K562 (cell line): Measurements from ENCODE around the gene OPA1. TPM values are rescaled to one million over a fixed set of nuclear protein-coding genes. Genes with fewer than 3 reads are reported as not detected.

Experiments used
- CXXC5 ChIP-seq: fragments of 250-450 bp; sonication (Bioruptor Pico); IDR thresholded peaks from 2 replicates; pipeline ENCODE4 v1.8.0; 2022; ENCODE audit warnings: inconsistent platforms, mild to moderate bottlenecking, moderate library complexity
- ETS2 ChIP-seq: IDR thresholded peaks from 2 replicates; pipeline ENCODE4 v1.6.1; 2016; ENCODE audit warnings: borderline replicate concordance, missing genetic modification characterization, mild to moderate bottlenecking, moderate library complexity, missing compliant biosample characterization; ENCODE audit not compliant: poor library complexity, severe bottlenecking
- ILF3 ChIP-seq: fragments of 450-650 bp; IDR thresholded peaks from 2 replicates; pipeline ENCODE4 v1.6.1; 2018; ENCODE audit warnings: antibody characterized with exemption, mild to moderate bottlenecking, moderate library complexity, borderline replicate concordance
- MED1 ChIP-seq: sonication (generic); formaldehyde crosslinking; IDR thresholded peaks from 2 replicates; pipeline ENCODE4 v1.8.1; 2023; ENCODE audit warnings: missing genetic modification reagents, borderline replicate concordance
- NCOR1 ChIP-seq: fragments of 450-650 bp; IDR thresholded peaks from 2 replicates; pipeline ENCODE4 v1.6.1; 2016; ENCODE audit warnings: mild to moderate bottlenecking, moderate library complexity
- TBP ChIP-seq: optimal IDR thresholded peaks from 2 replicates; pipeline ENCODE3; 2011; ENCODE audit warnings: low read depth, low read length, improper control_type of control experiment
- TEAD1 ChIP-seq, 2 experiments: fragments of 450-650 bp in 1 of 2; sonication (generic) in 1 of 2; formaldehyde crosslinking; IDR thresholded peaks; 2 replicates each; pipeline versions ENCODE4 v1.4.0 to v1.8.0; 2020 to 2022; ENCODE audit warnings: mild to moderate bottlenecking in 2 of 2, missing genetic modification reagents in 1 of 2
- ZBTB17 ChIP-seq: fragments of 450-650 bp; formaldehyde crosslinking; IDR thresholded peaks from 2 replicates; pipeline ENCODE4 v1.4.0; 2020; ENCODE audit warnings: mild to moderate bottlenecking
- ZNF143 ChIP-seq: sonication (generic); formaldehyde crosslinking; IDR thresholded peaks from 2 replicates; pipeline ENCODE4 v1.9.0; 2022; ENCODE audit warnings: mild to moderate bottlenecking, missing genetic modification reagents
- ZNF316 ChIP-seq: fragments of 450-650 bp; IDR thresholded peaks from 2 replicates; pipeline ENCODE4 v1.6.1; 2016
- polyA plus RNA-seq, 8 experiments: library from polyadenylated mRNA; depleted of rRNA in 4 of 8; stranded (reverse) in 5 of 8; unstranded in 3 of 8; fragments of >200 nt; fragmentation: Nextera tagmentation in 2 of 8; fragmentation: Illumina TruSeq in 1 of 8; extraction: Ambion mirVana in 2 of 8; extraction: Trizol in 1 of 8; gene quantifications; 2 replicates each; pipeline versions ENCODE4 v1.2.1 to v1.2.3, GENCODE V29; 2011 to 2014; ENCODE audit warnings: inconsistent platforms in 1 of 8, missing spikeins in 1 of 8
- total RNA-seq, 7 experiments: library from RNA; depleted of rRNA in 6 of 7; stranded (reverse); fragments of >200 nt in 6 of 7; fragmentation: Illumina TruSeq in 2 of 7; extraction: Trizol in 2 of 7; gene quantifications; 2 replicates each; pipeline versions ENCODE4 v1.2.1 to v1.2.3, GENCODE V29; 2011 to 2021; ENCODE audit warnings: low replicate concordance in 1 of 7
- TF ChIP-seq, protein P1 (sequence below): sonication (generic); formaldehyde crosslinking; IDR thresholded peaks from 2 replicates; pipeline ENCODE4 v1.8.0; 2022; ENCODE audit warnings: mild to moderate bottlenecking, missing genetic modification reagents
- TF ChIP-seq, protein P2 (sequence below): IDR thresholded peaks from 2 replicates; pipeline ENCODE4 v1.6.1; 2011; ENCODE audit warnings: borderline replicate concordance, low read depth, mild to moderate bottlenecking, moderate library complexity, low read length; ENCODE audit not compliant: insufficient read depth, poor library complexity, severe bottlenecking
- TF ChIP-seq, protein P3 (sequence below): sonication (generic); formaldehyde crosslinking; IDR thresholded peaks from 2 replicates; pipeline ENCODE4 v1.8.0; 2023; ENCODE audit warnings: mild to moderate bottlenecking, missing genetic modification reagents
- TF ChIP-seq, protein P4 (sequence below), 3 experiments: IDR thresholded peaks in 2 of 3; conservative IDR thresholded peaks in 1 of 3; 2 replicates each; pipeline ENCODE4 v1.5.1; 2011 to 2012; ENCODE audit warnings: low read length in 3 of 3, mild to moderate bottlenecking in 3 of 3, control low read depth in 2 of 3, improper control_type of control experiment in 1 of 3, inconsistent platforms in 1 of 3, low read depth in 1 of 3, mixed read lengths in 1 of 3, moderate library complexity in 1 of 3; ENCODE audit not compliant: insufficient read depth in 2 of 3

The OPA1 gene
- total and polyA plus RNA-seq, 9 of the 15 experiments (the other 6 are each of a cell fraction or from before 2014, with no cell fraction given), result 19.7 to 127 (median 94.7) TPM

DNA sequence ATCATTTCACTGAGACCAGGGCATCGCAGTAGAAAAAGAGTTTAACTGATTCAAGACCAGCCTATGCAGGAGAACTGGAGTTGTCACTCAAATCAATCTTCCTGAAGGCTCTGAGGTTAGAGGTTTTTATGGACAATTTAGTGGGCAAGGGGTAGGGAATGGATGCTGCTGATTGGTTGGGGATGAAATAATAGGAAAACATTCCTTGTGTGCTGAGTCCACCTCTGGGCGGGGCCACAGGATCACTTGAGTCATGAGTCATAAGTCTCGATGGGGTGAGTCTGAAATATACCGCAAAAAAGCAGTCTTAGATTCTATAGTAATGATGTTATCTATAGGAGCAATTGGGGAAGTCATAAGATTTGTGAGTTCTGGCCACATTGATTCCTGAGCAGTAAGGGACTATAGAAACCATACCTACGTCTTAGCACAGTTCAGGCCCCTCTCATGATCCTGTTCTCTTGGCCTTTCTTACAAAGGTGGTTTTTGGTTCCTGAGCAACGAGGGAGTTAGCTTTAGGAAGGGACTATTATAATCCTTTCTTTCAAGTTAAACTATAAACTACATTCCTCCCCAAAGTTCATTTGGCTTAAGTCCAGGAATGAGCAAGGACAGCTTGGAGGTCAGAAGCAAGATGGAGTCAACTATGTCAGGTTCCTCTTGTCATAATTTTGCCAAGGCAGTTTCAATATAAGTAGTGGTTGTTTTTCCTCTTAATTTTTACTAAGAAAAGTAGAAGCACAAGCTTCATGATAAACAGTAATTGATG lies 2.7 kb upstream of the OPA1 start (continued):
- TF ChIP-seq, protein P1, sequence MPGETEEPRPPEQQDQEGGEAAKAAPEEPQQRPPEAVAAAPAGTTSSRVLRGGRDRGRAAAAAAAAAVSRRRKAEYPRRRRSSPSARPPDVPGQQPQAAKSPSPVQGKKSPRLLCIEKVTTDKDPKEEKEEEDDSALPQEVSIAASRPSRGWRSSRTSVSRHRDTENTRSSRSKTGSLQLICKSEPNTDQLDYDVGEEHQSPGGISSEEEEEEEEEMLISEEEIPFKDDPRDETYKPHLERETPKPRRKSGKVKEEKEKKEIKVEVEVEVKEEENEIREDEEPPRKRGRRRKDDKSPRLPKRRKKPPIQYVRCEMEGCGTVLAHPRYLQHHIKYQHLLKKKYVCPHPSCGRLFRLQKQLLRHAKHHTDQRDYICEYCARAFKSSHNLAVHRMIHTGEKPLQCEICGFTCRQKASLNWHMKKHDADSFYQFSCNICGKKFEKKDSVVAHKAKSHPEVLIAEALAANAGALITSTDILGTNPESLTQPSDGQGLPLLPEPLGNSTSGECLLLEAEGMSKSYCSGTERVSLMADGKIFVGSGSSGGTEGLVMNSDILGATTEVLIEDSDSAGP (CRISPR knock-in tag), result no peak
- TF ChIP-seq ILF3 (no peak), MED1 (CRISPR knock-in tag) (no peak), TBP (no peak), TEAD1 (CRISPR knock-in tag; IDR thresholded peaks at IDR 0.05) (peak in 1 of 2 experiments; percentile 90; a peak in 2 of 4 replicates), CXXC5 (CRISPR knock-in tag) (peak; percentile 75), ZBTB17 (CRISPR knock-in tag) (peak; percentile 76; the same call in 1 of the 2 replicates), ETS2 (peak; percentile 63), ZNF143 (CRISPR knock-in tag) (no peak), NCOR1 (no peak), ZNF316 (no peak)
- TF ChIP-seq, protein P2, sequence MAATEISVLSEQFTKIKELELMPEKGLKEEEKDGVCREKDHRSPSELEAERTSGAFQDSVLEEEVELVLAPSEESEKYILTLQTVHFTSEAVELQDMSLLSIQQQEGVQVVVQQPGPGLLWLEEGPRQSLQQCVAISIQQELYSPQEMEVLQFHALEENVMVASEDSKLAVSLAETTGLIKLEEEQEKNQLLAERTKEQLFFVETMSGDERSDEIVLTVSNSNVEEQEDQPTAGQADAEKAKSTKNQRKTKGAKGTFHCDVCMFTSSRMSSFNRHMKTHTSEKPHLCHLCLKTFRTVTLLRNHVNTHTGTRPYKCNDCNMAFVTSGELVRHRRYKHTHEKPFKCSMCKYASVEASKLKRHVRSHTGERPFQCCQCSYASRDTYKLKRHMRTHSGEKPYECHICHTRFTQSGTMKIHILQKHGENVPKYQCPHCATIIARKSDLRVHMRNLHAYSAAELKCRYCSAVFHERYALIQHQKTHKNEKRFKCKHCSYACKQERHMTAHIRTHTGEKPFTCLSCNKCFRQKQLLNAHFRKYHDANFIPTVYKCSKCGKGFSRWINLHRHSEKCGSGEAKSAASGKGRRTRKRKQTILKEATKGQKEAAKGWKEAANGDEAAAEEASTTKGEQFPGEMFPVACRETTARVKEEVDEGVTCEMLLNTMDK, result no peak
- TF ChIP-seq, protein P3, sequence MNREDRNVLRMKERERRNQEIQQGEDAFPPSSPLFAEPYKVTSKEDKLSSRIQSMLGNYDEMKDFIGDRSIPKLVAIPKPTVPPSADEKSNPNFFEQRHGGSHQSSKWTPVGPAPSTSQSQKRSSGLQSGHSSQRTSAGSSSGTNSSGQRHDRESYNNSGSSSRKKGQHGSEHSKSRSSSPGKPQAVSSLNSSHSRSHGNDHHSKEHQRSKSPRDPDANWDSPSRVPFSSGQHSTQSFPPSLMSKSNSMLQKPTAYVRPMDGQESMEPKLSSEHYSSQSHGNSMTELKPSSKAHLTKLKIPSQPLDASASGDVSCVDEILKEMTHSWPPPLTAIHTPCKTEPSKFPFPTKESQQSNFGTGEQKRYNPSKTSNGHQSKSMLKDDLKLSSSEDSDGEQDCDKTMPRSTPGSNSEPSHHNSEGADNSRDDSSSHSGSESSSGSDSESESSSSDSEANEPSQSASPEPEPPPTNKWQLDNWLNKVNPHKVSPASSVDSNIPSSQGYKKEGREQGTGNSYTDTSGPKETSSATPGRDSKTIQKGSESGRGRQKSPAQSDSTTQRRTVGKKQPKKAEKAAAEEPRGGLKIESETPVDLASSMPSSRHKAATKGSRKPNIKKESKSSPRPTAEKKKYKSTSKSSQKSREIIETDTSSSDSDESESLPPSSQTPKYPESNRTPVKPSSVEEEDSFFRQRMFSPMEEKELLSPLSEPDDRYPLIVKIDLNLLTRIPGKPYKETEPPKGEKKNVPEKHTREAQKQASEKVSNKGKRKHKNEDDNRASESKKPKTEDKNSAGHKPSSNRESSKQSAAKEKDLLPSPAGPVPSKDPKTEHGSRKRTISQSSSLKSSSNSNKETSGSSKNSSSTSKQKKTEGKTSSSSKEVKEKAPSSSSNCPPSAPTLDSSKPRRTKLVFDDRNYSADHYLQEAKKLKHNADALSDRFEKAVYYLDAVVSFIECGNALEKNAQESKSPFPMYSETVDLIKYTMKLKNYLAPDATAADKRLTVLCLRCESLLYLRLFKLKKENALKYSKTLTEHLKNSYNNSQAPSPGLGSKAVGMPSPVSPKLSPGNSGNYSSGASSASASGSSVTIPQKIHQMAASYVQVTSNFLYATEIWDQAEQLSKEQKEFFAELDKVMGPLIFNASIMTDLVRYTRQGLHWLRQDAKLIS (CRISPR knock-in tag), result no peak
- TF ChIP-seq, protein P4, sequence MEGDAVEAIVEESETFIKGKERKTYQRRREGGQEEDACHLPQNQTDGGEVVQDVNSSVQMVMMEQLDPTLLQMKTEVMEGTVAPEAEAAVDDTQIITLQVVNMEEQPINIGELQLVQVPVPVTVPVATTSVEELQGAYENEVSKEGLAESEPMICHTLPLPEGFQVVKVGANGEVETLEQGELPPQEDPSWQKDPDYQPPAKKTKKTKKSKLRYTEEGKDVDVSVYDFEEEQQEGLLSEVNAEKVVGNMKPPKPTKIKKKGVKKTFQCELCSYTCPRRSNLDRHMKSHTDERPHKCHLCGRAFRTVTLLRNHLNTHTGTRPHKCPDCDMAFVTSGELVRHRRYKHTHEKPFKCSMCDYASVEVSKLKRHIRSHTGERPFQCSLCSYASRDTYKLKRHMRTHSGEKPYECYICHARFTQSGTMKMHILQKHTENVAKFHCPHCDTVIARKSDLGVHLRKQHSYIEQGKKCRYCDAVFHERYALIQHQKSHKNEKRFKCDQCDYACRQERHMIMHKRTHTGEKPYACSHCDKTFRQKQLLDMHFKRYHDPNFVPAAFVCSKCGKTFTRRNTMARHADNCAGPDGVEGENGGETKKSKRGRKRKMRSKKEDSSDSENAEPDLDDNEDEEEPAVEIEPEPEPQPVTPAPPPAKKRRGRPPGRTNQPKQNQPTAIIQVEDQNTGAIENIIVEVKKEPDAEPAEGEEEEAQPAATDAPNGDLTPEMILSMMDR (IDR thresholded peaks at IDR 0.05 in 2 of 3, conservative IDR thresholded peaks at IDR 0.05 in 1 of 3; ENCODE audit: insufficient read depth in 2 of 3, low read depth in 1 of 3, low read length in 3 of 3), result no peak
